ENCODE results near the gene HEATR5A.
"Not testable (repeated sequence)": the region's sequence is repeated elsewhere in the genome, so short reads cannot be mapped to it uniquely, and the experiment has no call there.

HEATR5A gene

GRCh38 chr14:31420319-31421111, at the start of gene HEATR5A:
Gene HEATR5A, minus strand, starts transcription at chr14:31420550. Its CDS starts 17,575 bp downstream, at chr14:31402975.
- peak; percentile 85 for DNase-seq (ENCODE audit: low read depth)

- DNase-seq (ENCODE audit: low read depth) = no peak
These were observed 46.2 kb upstream of the HEATR5A start for GRCh38 chr14:31466554-31466953.

- DNase-seq (ENCODE audit: low read depth) = no peak
These were observed 44.8 kb upstream of the HEATR5A start for GRCh38 chr14:31465111-31465510.

- not testable (repeated sequence) for DNase-seq (ENCODE audit: low read depth)
These were observed 42.1 kb upstream of the HEATR5A start for GRCh38 chr14:31462450-31462849.

GRCh38 chr14:31461545-31461944, 41.2 kb upstream of the HEATR5A start:
- DNase-seq (ENCODE audit: low read depth) = no peak

- no peak for DNase-seq (ENCODE audit: low read depth)
These were observed 37.6 kb upstream of the HEATR5A start for GRCh38 chr14:31457665-31458659.

GRCh38 chr14:31456841-31457664, 36.7 kb upstream of the HEATR5A start, which contains the start of gene DTD2:
Gene DTD2, minus strand, starts transcription at chr14:31457506. Its CDS starts 113 bp downstream, at chr14:31457393.
- DNase-seq (ENCODE audit: low read depth) = peak; percentile 83

- no peak for DNase-seq (ENCODE audit: low read depth)
These were observed 29.7 kb upstream of the HEATR5A start for GRCh38 chr14:31449971-31450610.

GRCh38 chr14:31449136-31449535, 28.8 kb upstream of the HEATR5A start:
- no peak for DNase-seq (ENCODE audit: low read depth)

GRCh38 chr14:31445703-31446102, 25.4 kb upstream of the HEATR5A start:
- DNase-seq (ENCODE audit: low read depth) = no peak

GRCh38 chr14:31442284-31442683, 21.9 kb upstream of the HEATR5A start:
- DNase-seq (ENCODE audit: low read depth) = no peak

- no peak for DNase-seq (ENCODE audit: low read depth)
These were observed 21.1 kb upstream of the HEATR5A start for GRCh38 chr14:31441273-31442111.

- DNase-seq (ENCODE audit: low read depth) = no peak
These were observed 19.9 kb upstream of the HEATR5A start for GRCh38 chr14:31440280-31440679.

GRCh38 chr14:31439561-31439960, 19.2 kb upstream of the HEATR5A start:
- no peak for DNase-seq (ENCODE audit: low read depth)

- DNase-seq (ENCODE audit: low read depth) = not testable (repeated sequence)
These were observed 16.8 kb upstream of the HEATR5A start for GRCh38 chr14:31437045-31437691.

GRCh38 chr14:31435276-31435675, 14.9 kb upstream of the HEATR5A start:
- no peak for DNase-seq (ENCODE audit: low read depth)

- no peak for DNase-seq (ENCODE audit: low read depth)
These were observed 10.4 kb upstream of the HEATR5A start for GRCh38 chr14:31430634-31431264.

- no peak for DNase-seq (ENCODE audit: low read depth)
These were observed 9.4 kb upstream of the HEATR5A start for GRCh38 chr14:31429791-31430190.

- DNase-seq (ENCODE audit: low read depth) = no peak
These were observed 7.7 kb upstream of the HEATR5A start for GRCh38 chr14:31428011-31428410.
